RWPE2 (cell line): ENCODE measurements around the gene STK39.

Source experiments
- ATAC-seq: fragments of 200-7000 bp; cut with Tn5 transposase; 3 replicates; pipeline ENCODE4 v1.9.1; 2021; ENCODE audit warnings: low read depth
- DNase-seq: peaks from one replicate; pipeline ENCODE4 v3.0.0-alpha.2; 2020; ENCODE audit warnings: low spot score
- H3K27ac ChIP-seq: fragments of 450-650 bp; 2 replicates; pipeline ENCODE4 v1.5.1; 2017; ENCODE audit warnings: mild to moderate bottlenecking; ENCODE audit not compliant: poor library complexity, severe bottlenecking
- H3K27me3 ChIP-seq: fragments of 250-450 bp; sonication (Bioruptor Pico); 2 replicates; pipeline ENCODE4 v1.5.1; 2021; ENCODE audit warnings: mild to moderate bottlenecking, moderate library complexity; ENCODE audit not compliant: insufficient read depth, poor library complexity, severe bottlenecking
- H3K36me3 ChIP-seq: fragments of 250-450 bp; sonication (Bioruptor Pico); 2 replicates; pipeline ENCODE4 v1.5.1; 2020; ENCODE audit warnings: low read depth, mild to moderate bottlenecking, moderate library complexity
- H3K4me1 ChIP-seq: fragments of 250-450 bp; sonication (Bioruptor Pico); 2 replicates; pipeline ENCODE4 v1.5.1; 2021; ENCODE audit warnings: mild to moderate bottlenecking, moderate library complexity; ENCODE audit not compliant: insufficient read depth, poor library complexity, severe bottlenecking
- H3K4me3 ChIP-seq: fragments of 250-450 bp; sonication (Bioruptor Pico); 2 replicates; pipeline ENCODE4 v1.5.1; 2021; ENCODE audit warnings: mild to moderate bottlenecking, moderate library complexity; ENCODE audit not compliant: severe bottlenecking
- H3K9me3 ChIP-seq: fragments of 250-450 bp; sonication (Bioruptor Pico); 2 replicates; pipeline ENCODE4 v1.5.1; 2021; ENCODE audit warnings: mild to moderate bottlenecking, moderate library complexity; ENCODE audit not compliant: severe bottlenecking
- TF ChIP-seq, protein P1 (sequence below): fragments of 450-650 bp; IDR thresholded peaks from one replicate; pipeline ENCODE4 v1.5.1; 2017; ENCODE audit warnings: mild to moderate bottlenecking, moderate library complexity; ENCODE audit not compliant: poor library complexity, severe bottlenecking

STK39 gene

DNA sequence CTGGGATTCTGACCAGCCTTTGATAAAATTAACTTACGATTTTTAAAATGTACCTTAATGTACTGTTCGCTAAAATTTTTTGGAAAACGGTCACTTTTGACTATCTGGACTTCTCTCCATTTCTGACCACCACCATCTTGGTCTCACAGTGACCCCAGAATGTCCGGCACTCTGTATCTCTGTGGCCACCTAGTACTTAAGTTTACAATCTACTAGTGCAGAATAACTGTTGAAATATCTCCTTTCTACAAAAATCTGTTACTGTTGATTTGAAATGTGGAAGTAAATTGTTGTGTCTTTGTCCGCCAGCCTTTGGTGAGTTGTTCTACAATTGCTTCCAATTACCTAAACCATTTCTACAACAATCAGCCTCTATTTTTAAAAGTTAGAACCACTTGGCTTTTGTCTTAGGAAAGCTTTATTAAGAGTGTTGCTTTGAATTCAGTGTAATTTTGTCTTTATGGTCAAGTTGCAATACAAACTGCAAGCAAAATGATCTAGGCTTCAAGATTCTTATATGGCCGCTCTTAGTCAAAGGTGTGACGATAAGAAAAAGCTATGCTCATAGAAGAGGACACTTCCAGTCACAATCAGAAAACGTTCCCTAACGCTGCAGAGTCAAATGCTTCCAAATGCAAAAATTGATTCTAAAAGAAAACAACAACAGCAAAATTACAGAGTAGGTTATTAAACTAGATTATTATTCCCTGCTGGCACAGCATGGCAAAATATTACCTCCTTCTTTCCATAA is 283.3 kb downstream of the STK39 start:
- TF ChIP-seq, protein P1, sequence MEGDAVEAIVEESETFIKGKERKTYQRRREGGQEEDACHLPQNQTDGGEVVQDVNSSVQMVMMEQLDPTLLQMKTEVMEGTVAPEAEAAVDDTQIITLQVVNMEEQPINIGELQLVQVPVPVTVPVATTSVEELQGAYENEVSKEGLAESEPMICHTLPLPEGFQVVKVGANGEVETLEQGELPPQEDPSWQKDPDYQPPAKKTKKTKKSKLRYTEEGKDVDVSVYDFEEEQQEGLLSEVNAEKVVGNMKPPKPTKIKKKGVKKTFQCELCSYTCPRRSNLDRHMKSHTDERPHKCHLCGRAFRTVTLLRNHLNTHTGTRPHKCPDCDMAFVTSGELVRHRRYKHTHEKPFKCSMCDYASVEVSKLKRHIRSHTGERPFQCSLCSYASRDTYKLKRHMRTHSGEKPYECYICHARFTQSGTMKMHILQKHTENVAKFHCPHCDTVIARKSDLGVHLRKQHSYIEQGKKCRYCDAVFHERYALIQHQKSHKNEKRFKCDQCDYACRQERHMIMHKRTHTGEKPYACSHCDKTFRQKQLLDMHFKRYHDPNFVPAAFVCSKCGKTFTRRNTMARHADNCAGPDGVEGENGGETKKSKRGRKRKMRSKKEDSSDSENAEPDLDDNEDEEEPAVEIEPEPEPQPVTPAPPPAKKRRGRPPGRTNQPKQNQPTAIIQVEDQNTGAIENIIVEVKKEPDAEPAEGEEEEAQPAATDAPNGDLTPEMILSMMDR = no peak
- H3K27me3 ChIP-seq = no peaks in the 10 kb centered on the region
- H3K4me3 ChIP-seq = no peak overlapping the region
- H3K36me3 ChIP-seq = peaks cover 8% of the 10 kb centered on the region; the same call in 1 of the 2 replicates
- ATAC-seq (no peak), DNase-seq (no peak)
- H3K4me1 ChIP-seq = no peaks in the 10 kb centered on the region
- no peaks in the 10 kb centered on the region for H3K9me3 ChIP-seq
- no peak overlapping the region for H3K27ac ChIP-seq

DNA sequence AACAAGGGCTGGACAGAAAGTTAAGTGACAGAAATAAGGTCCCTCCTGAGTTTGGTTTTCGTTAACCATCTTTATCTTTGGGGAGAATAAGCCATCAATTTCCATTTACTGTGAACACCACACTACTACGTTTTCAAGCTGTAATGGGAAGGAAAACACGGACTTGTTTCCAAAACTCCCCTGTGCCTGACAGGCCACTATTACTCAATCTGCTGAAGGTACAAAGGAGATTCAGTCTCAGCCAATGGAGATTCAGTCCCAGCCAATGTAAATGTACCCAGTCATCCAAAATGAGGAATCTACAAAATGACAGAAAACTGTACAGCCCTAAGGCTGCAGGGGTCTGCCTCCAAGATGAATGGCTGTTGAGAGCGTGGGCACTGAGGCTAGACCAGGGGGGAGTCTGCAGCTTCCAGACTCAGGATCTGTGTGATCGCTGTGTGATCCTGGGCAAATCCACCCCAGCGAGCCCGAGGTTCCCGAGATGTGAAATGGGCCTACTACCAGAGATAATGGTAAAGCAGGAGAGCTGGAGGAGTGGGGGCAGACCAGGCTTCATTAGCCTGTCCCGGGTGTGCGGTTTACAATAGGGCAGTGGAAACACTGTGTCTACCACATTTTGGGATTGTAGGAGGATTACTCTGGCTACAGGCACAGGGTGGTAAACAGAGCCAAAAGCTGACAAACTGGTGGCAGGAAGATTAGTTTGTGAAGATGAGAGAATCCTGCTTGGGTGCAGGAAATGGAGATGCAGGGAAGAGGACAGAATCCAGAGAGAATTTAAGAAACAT is 284.8 kb downstream of the STK39 start:
- no peaks in the 10 kb centered on the region for H3K27me3 ChIP-seq
- no peak overlapping the region for H3K4me3 ChIP-seq
- no peak for DNase-seq
- no peak overlapping the region for H3K27ac ChIP-seq
- ATAC-seq = no peak
- H3K4me1 ChIP-seq = no peaks in the 10 kb centered on the region
- no peaks in the 10 kb centered on the region for H3K9me3 ChIP-seq
- TF ChIP-seq, protein P1 = no peak
- peaks cover 8% of the 10 kb centered on the region; the same call in 1 of the 2 replicates for H3K36me3 ChIP-seq

DNA sequence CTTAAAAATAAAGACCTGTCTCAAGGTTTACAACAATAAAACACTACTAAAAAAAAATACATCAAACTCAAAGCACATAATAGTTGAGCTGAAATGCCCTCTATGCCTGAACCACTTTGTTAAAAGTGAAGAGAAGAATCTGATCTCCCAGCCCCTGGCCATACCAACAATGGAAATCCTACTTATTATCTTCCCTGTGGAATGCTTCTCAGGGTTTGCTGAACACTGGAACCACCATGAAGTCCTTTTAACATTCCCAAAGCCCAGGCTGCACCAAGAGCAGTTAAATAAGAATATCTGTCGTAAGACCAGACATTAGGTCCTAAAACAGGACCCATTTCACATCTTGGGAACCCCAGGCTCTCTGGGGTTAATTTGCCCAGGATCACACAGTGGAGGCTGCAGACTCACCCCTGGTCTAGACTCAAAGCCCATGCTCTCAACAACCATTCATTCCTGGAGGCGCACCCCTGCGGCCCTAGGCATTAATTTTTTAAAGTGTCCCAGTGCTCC is 285.8 kb downstream of the STK39 start:
- Histone ChIP-seq H3K27me3 (no peaks in the 10 kb centered on the region), H3K4me3 (no peak overlapping the region), H3K9me3 (no peaks in the 10 kb centered on the region), H3K36me3 (peaks cover 8% of the 10 kb centered on the region; the same call in 1 of the 2 replicates), H3K27ac (no peak overlapping the region), H3K4me1 (no peaks in the 10 kb centered on the region)
- TF ChIP-seq, protein P1 = no peak
- ATAC-seq (no peak), DNase-seq (no peak)

DNA sequence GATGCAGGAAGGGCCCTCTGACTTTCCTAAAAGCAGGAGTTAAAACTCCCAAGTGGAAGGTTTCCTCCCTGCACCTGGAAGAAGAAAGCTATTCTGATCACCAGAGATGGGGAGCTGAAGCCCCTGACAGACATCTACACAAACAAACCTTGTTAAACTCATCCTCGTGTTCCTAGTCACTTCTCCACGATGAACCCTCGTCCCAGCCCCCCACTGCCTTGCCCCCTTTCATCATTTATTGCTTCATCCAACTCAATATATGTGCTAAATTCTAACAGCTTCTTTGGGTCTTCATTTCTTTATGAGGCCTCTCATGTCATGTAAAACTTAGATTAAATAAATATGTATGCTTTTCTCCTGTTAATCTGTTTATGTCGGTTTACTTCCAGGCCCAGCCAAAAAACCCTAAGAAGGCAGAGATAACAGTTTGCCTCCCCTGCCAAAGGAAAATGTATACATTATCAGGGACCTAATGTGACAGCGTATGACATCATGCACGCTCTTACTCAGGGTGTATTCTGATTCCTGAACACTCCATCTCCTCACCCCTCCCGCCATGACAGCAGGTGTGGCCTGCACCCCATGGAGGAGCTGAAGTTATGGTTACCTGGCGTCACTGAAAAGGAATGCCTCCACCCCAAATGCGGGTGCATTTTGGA is 287.2 kb downstream of the STK39 start:
- no peaks in the 10 kb centered on the region for H3K27me3 ChIP-seq
- ATAC-seq = no peak
- H3K4me1 ChIP-seq = no peaks in the 10 kb centered on the region
- no peak overlapping the region for H3K27ac ChIP-seq
- no peak for DNase-seq
- TF ChIP-seq, protein P1 = no peak
- peaks cover 8% of the 10 kb centered on the region; the same call in 1 of the 2 replicates for H3K36me3 ChIP-seq
- no peaks in the 10 kb centered on the region for H3K9me3 ChIP-seq
- no peak overlapping the region for H3K4me3 ChIP-seq
